ENCODE measurements around the gene EGFL7.

- TF ChIP-seq CTCF (conservative IDR thresholded peaks at IDR 0.05 in 1 of 2, IDR thresholded peaks at IDR 0.05 in 1 of 2; ENCODE audit: extremely low read depth in 1 of 2, insufficient read depth in 1 of 2, low read depth in 1 of 2, low read length in 2 of 2) (no peak), EZH2 (IDR thresholded peaks at IDR 0.05; ENCODE audit: borderline replicate concordance, low read length) (no peak)
Observed at GRCh38 chr9:136685216-136685615, 22.5 kb downstream of the EGFL7 start.
